Measurements from ENCODE around the gene CCDC60. TPM values are rescaled to one million over a fixed set of nuclear protein-coding genes. Genes with fewer than 3 reads are reported as not detected.

CCDC60 gene
- total RNA-seq, 1 experiment from 2014 or later: not detected

DNA sequence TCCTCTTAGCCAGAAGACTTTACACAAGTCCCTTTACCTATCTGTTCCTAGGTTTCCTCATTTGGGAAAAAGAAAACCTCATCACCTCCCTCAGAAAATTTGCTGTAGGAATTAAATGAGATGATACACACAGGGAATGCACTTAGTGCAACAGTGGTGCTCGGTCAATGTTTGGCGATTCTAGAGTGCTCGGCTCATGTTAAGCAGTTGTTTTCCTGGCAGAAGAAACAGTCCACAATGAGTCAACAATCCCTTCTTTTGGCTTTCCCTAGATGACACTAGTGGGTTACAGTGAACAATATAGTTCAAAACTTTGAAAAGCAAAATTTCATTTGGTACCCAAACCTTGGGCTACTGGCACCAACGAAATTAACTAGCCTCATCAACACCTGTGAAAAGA is 255.1 kb downstream of the CCDC60 start:
- TF ChIP-seq FOSL1 (IDR thresholded peaks at IDR 0.05; ENCODE audit: low read depth) (no peak), SRF (IDR thresholded peaks at IDR 0.05; ENCODE audit: low read depth) (no peak), YY1 (IDR thresholded peaks at IDR 0.05; ENCODE audit: extremely low read depth, insufficient replicate concordance, low read depth, low read length) (no peak)
- TF ChIP-seq, protein P1, sequence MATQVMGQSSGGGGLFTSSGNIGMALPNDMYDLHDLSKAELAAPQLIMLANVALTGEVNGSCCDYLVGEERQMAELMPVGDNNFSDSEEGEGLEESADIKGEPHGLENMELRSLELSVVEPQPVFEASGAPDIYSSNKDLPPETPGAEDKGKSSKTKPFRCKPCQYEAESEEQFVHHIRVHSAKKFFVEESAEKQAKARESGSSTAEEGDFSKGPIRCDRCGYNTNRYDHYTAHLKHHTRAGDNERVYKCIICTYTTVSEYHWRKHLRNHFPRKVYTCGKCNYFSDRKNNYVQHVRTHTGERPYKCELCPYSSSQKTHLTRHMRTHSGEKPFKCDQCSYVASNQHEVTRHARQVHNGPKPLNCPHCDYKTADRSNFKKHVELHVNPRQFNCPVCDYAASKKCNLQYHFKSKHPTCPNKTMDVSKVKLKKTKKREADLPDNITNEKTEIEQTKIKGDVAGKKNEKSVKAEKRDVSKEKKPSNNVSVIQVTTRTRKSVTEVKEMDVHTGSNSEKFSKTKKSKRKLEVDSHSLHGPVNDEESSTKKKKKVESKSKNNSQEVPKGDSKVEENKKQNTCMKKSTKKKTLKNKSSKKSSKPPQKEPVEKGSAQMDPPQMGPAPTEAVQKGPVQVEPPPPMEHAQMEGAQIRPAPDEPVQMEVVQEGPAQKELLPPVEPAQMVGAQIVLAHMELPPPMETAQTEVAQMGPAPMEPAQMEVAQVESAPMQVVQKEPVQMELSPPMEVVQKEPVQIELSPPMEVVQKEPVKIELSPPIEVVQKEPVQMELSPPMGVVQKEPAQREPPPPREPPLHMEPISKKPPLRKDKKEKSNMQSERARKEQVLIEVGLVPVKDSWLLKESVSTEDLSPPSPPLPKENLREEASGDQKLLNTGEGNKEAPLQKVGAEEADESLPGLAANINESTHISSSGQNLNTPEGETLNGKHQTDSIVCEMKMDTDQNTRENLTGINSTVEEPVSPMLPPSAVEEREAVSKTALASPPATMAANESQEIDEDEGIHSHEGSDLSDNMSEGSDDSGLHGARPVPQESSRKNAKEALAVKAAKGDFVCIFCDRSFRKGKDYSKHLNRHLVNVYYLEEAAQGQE (IDR thresholded peaks at IDR 0.05; ENCODE audit: low read depth): no peak
- no peak overlapping the region for H2AFZ ChIP-seq (ENCODE audit: low read depth, low read length, poor library complexity, severe bottlenecking)
- BruUV-seq (replicated peaks): no TSS peak
- H3K9me3 ChIP-seq (ENCODE audit: control insufficient read depth in 1 of 2, insufficient read depth in 1 of 2, low read depth in 1 of 2, low read length in 2 of 2): no peaks in the 10 kb centered on the region
- ATAC-seq: no peak
- intact Hi-C loops (cut with micrococcal nuclease): no loop called here
- H3K36me3 ChIP-seq (ENCODE audit: control insufficient read depth in 1 of 2, insufficient read depth in 2 of 2, low read length in 2 of 2): no peaks in the 10 kb centered on the region
- no peak overlapping the region for H3K27ac ChIP-seq (ENCODE audit: low read depth, low read length)
- H3K79me2 ChIP-seq (ENCODE audit: insufficient read depth, low read length): no peaks in the 10 kb centered on the region
- no peak for DNase-seq (ENCODE audit: low read depth, low spot score)
- H3K4me1 ChIP-seq (ENCODE audit: control insufficient read depth in 1 of 2, insufficient read depth in 2 of 2, low read length in 2 of 2): no peaks in the 10 kb centered on the region
- H4K20me1 ChIP-seq (ENCODE audit: insufficient read depth): no peaks in the 10 kb centered on the region
- ChIA-PET CTCF (no interaction called here), RAD21 (ENCODE audit: low non-redundant PET in 1 of 2, low total read pairs in 2 of 2, uncharacterized antibody in 2 of 2, unreplicated experiment in 2 of 2) (no interaction called here), POLR2A (no interaction called here)
- H3K4me3 ChIP-seq (replicated peaks in 1 of 2; ENCODE audit: low read depth in 1 of 2, low read length in 2 of 2): no peak overlapping the region
- no peak overlapping the region for H3K4me2 ChIP-seq (ENCODE audit: low read length)
- peaks cover 18% of the 10 kb centered on the region for H3K27me3 ChIP-seq (ENCODE audit: insufficient read depth, low read length)
- no peaks in the 10 kb centered on the region for H3K9me2 ChIP-seq (ENCODE audit: insufficient read depth)
- H3K9ac ChIP-seq (ENCODE audit: low read length): no peak overlapping the region

Other genes with a start within 250 kb of the CCDC60 start
- 3.5 TPM for gene HSPB8, start 155.8 kb upstream of the CCDC60 start, total RNA-seq (2021; ENCODE audit: unreplicated experiment)

Measured in HCT116 (cell line).